Activated CD8-positive, alpha-beta memory T cell treated with anti-CD3 and anti-CD28 coated beads for 4 hours (primary cell): ENCODE results near the gene SSX2IP.
"Not testable (repeated sequence)": the region's sequence is repeated elsewhere in the genome, so short reads cannot be mapped to it uniquely, and the experiment has no call there.

Experiments used
- DNase-seq, 2 donors: peaks; one replicate each; pipeline ENCODE4 v3.0.0-alpha.2; 2020; ENCODE audit warnings: low read depth in 2 of 2

The SSX2IP gene

GRCh38 chr1:84617349-84617748, 72.9 kb downstream of the SSX2IP start:
- DNase-seq: no peak

GRCh38 chr1:84615790-84616189, 74.5 kb downstream of the SSX2IP start:
- DNase-seq: no peak

DNA sequence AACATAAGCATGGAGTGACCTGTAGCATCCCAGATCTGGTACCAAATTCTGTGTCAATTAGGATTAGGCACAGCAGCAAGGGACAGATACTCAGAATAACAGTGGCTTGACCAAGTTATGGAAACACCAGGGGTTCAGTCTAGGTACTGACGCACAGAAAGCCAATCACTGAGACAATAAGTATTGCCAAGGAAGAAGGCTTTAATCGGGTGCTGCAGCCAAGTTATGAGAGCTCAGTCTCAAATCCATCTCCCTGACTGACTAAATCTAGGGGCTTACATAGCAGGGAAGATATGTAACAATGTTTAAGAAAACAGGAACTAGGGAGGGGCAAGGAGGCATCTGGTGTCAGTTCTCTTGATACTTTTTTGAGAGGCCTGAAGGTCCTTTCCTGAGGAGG, 76.4 kb downstream of the SSX2IP start:
- DNase-seq: no peak

GRCh38 chr1:84613026-84613425, 77.2 kb downstream of the SSX2IP start:
- DNase-seq: no peak

- DNase-seq: no peak
Measured at GRCh38 chr1:84611796-84612195, 78.5 kb downstream of the SSX2IP start.

GRCh38 chr1:84611091-84611490, 79.2 kb downstream of the SSX2IP start:
- DNase-seq: no peak

DNA sequence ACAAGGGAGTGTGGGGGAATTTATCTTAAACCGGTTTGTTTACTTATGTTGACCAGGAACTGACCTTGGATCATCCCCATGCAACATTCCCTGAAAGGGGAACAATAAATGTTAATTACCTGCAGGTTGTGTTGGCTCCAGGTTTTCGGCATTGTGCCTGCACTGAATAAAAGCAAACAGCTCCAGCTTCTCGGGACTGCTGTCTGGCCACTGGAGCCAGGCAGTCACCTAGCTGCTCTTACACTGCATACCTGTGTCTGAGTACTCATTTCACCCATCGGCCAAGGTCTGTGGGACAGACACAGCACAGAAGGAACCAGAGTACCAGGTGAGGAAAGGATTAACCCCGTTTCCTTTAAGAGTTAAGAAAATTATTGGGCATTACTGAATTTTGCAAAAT, 83.3 kb downstream of the SSX2IP start:
- no peak for DNase-seq

GRCh38 chr1:84605157-84605556, 85.1 kb downstream of the SSX2IP start:
- no peak for DNase-seq

- no peak for DNase-seq
Measured at GRCh38 chr1:84603941-84604830, 86.1 kb downstream of the SSX2IP start.

GRCh38 chr1:84603223-84603622, 87.0 kb downstream of the SSX2IP start:
- DNase-seq: no peak

- no peak for DNase-seq
Measured at GRCh38 chr1:84600796-84601195, 89.5 kb downstream of the SSX2IP start.

- DNase-seq: no peak
Measured at GRCh38 chr1:84598846-84599741, 91.2 kb downstream of the SSX2IP start.

DNA sequence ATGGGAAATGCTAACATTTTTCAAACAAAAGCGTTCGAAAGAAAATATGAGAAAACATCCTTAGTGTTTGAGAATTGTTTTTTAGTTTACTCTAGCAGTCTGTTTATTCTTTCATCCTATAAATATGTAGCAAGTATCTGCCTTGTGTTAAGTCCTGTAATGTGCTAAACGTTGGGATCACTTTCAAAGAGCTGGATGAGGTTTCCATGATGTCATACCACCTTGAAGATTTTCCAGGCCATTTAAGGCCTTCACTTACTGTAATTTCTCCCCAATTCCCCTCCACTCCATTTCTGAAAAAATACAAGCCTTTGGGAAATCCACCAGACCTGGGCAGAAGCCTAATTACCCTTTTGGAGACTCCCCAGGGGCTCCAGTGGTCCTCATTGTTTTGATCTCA, 91.8 kb downstream of the SSX2IP start:
- DNase-seq: no peak

DNA sequence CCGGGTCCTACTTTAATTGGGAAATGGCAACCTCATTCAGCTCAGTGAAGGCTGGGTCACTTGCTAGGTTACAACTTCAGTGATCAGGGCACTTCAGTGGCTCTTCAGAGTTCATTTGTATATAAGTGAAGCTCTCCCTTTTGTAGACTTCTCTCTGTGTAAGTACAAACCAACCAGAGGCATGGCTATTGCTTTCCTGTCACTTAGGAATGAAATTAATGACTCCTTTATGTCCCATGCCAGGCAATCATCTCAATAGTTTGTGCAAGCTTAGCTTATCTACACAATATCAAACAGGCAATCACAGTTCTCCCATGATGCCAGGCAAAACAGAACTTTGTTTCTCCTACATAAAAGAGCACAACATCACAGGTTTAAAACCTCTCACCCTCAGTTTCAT, 93.2 kb downstream of the SSX2IP start:
- DNase-seq: no peak

DNA sequence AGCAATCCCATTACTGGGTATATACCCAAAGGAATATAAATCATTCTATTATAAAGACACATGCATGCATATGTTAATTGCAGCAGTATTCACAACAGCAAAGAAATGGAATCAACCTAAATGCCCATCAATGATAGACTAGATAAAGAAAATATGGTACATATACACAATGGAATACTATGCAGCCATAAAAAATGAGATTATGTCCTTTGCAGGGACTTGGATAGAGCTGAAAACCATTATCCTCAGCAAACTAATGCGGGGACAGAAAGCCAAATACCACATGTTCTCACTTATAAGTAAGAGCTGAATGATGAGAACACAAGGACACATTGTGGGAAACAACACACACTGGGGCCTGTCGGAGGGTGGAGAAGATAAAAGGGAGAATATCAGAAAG, 95.3 kb downstream of the SSX2IP start:
- not testable (repeated sequence) for DNase-seq
